ENCODE data around the gene TBC1D21. TPM values are rescaled to one million over a fixed set of nuclear protein-coding genes. Genes with fewer than 3 reads are reported as not detected.

Gene TBC1D21
- polyA plus RNA-seq, 3 donors: not detected

GRCh38 chr15:73928971-73929627 lies 55.7 kb downstream of the TBC1D21 start:
- peaks cover 11 to 31% of the 10 kb centered on the region in 2 donors for H3K4me1 ChIP-seq (ENCODE audit: control insufficient read depth in 1 of 2, insufficient read depth in 2 of 2, low read length in 2 of 2)

DNA sequence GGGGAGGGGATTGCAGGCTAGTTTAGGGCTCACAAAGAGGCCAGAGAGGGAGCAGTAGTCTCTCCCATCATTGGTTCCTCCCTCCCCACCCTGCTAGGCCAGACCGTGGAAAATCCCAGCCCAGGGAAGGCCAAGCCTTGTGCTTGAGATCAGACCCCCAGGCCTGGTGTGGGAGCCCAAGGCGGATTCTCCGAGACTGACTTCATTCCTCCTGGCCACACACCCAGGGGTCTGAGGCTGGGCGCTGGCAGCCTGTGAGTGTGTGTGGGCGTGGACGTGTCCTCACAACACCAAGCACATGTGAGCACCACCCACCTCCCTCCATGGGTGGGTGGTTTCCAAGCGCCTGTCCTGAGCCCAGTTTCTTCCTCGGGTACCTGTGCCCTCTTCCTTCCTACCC lies 57.0 kb downstream of the TBC1D21 start:
- WGBS (ENCODE audit: insufficient coverage): 63% methylated on average over 2 of the region's 8 CpGs
- no peak for DNase-seq
- H3K4me3 ChIP-seq (replicated peaks in 1 of 3; ENCODE audit: low read depth in 2 of 3, low read length in 3 of 3): no peak overlapping the region
- no peaks in the 10 kb centered on the region for H4K20me1 ChIP-seq (ENCODE audit: insufficient read depth, low read length)
- TF ChIP-seq CTCF (IDR thresholded peaks at IDR 0.05): no peak
- no peaks in the 10 kb centered on the region for H3K79me2 ChIP-seq (ENCODE audit: insufficient read depth, low read length)
- peaks cover 0 to 9% of the 10 kb centered on the region in 2 donors for H3K36me3 Mint-ChIP-seq
- peaks cover 9 to 25% of the 10 kb centered on the region in 2 donors for H3K4me1 ChIP-seq (ENCODE audit: control insufficient read depth in 1 of 2, insufficient read depth in 2 of 2, low read length in 2 of 2)
- no peak overlapping the region for H2AFZ ChIP-seq (ENCODE audit: insufficient read depth, low read depth, low read length, poor library complexity, severe bottlenecking)
- intact Hi-C loops (cut with micrococcal nuclease): no loop called here
- H3K9me3 Mint-ChIP-seq: peaks cover 0 to 4% (median 0%) of the 10 kb centered on the region in 7 donors
- no peak overlapping the region for H3K4me2 ChIP-seq (replicated peaks; ENCODE audit: extremely low read depth, low read length, poor library complexity, severe bottlenecking)
- no peak overlapping the region for H3K27ac Mint-ChIP-seq
- no peak overlapping the region for H3K9ac ChIP-seq (ENCODE audit: insufficient read depth, low read length, poor library complexity, severe bottlenecking)
- H3K9me3 ChIP-seq (replicated peaks in 1 of 2; ENCODE audit: control insufficient read depth in 1 of 2, insufficient read depth in 1 of 2, low read length in 2 of 2): peaks cover 0 to 5% of the 10 kb centered on the region in 2 donors
- peaks cover 8% of the 10 kb centered on the region for H3K4me1 Mint-ChIP-seq
- no peak overlapping the region for H3K27ac ChIP-seq (ENCODE audit: low read depth in 1 of 2, low read length in 2 of 2)
- H3K36me3 ChIP-seq (replicated peaks in 1 of 2; ENCODE audit: control insufficient read depth in 1 of 2, insufficient read depth in 2 of 2, low read length in 2 of 2): no peaks in the 10 kb centered on the region
- H3K27me3 ChIP-seq (ENCODE audit: control insufficient read depth in 2 of 2, insufficient read depth in 2 of 2, low read length in 2 of 2): peaks cover 13 to 41% of the 10 kb centered on the region in 2 donors
- no peak overlapping the region for H3K4me3 Mint-ChIP-seq
- H3K27me3 Mint-ChIP-seq (ENCODE audit: low read depth in 3 of 3): peaks cover 30 to 48% (median 31%) of the 10 kb centered on the region in 3 donors

More at GRCh38 chr15:73928971-73929627, 55.7 kb downstream of the TBC1D21 start:
- no peaks in the 10 kb centered on the region for H3K79me2 ChIP-seq (ENCODE audit: insufficient read depth, low read length)
- intact Hi-C loops (cut with micrococcal nuclease): loop anchor here in 1 of 2 donors (5.0 kb wide), 1 partner anchor 47 kb away; no protein-coding TSS in a partner anchor
- peaks cover 13 to 49% of the 10 kb centered on the region in 2 donors for H3K27me3 ChIP-seq (ENCODE audit: control insufficient read depth in 2 of 2, insufficient read depth in 2 of 2, low read length in 2 of 2)
- TF ChIP-seq CTCF (IDR thresholded peaks at IDR 0.05): no peak
- Mint-ChIP-seq H3K9me3 (peaks cover 0 to 5% (median 0%) of the 10 kb centered on the region in 7 donors), H3K27ac (no peak overlapping the region), H3K4me1 (peaks cover 17% of the 10 kb centered on the region), H3K4me3 (peak overlapping the region in 1 of 2 donors; percentile 83), H3K36me3 (peaks cover 0 to 9% of the 10 kb centered on the region in 2 donors), H3K27me3 (ENCODE audit: low read depth in 3 of 3) (peaks cover 36 to 56% (median 38%) of the 10 kb centered on the region in 3 donors)
- H4K20me1 ChIP-seq (ENCODE audit: insufficient read depth, low read length): no peaks in the 10 kb centered on the region
- peaks cover 0 to 5% of the 10 kb centered on the region in 2 donors for H3K9me3 ChIP-seq (replicated peaks in 1 of 2; ENCODE audit: control insufficient read depth in 1 of 2, insufficient read depth in 1 of 2, low read length in 2 of 2)
- 78% methylated on average over 2 of the region's 5 CpGs for WGBS (ENCODE audit: insufficient coverage)
- no peak overlapping the region for H2AFZ ChIP-seq (ENCODE audit: insufficient read depth, low read depth, low read length, poor library complexity, severe bottlenecking)
- no peaks in the 10 kb centered on the region for H3K36me3 ChIP-seq (replicated peaks in 1 of 2; ENCODE audit: control insufficient read depth in 1 of 2, insufficient read depth in 2 of 2, low read length in 2 of 2)
- no peak overlapping the region for H3K9ac ChIP-seq (ENCODE audit: insufficient read depth, low read length, poor library complexity, severe bottlenecking)
- H3K27ac ChIP-seq (ENCODE audit: low read depth in 1 of 2, low read length in 2 of 2): no peak overlapping the region
- H3K4me2 ChIP-seq (replicated peaks; ENCODE audit: extremely low read depth, low read length, poor library complexity, severe bottlenecking): no peak overlapping the region
- H3K4me3 ChIP-seq (replicated peaks in 1 of 3; ENCODE audit: low read depth in 2 of 3, low read length in 3 of 3): no peak overlapping the region
- DNase-seq: no peak
